Measurements from ENCODE around the gene PSME2. TPM values are rescaled to one million over a fixed set of nuclear protein-coding genes. Genes with fewer than 3 reads are reported as not detected.
A peak's percentile ranks its signal among the peaks of the same experiment; 100 is the strongest.

The PSME2 gene
- total and polyA plus RNA-seq, 2 of the 13 experiments (the other 11 are each of a cell fraction or from before 2014, with no cell fraction given) = 332 to 716 TPM

DNA sequence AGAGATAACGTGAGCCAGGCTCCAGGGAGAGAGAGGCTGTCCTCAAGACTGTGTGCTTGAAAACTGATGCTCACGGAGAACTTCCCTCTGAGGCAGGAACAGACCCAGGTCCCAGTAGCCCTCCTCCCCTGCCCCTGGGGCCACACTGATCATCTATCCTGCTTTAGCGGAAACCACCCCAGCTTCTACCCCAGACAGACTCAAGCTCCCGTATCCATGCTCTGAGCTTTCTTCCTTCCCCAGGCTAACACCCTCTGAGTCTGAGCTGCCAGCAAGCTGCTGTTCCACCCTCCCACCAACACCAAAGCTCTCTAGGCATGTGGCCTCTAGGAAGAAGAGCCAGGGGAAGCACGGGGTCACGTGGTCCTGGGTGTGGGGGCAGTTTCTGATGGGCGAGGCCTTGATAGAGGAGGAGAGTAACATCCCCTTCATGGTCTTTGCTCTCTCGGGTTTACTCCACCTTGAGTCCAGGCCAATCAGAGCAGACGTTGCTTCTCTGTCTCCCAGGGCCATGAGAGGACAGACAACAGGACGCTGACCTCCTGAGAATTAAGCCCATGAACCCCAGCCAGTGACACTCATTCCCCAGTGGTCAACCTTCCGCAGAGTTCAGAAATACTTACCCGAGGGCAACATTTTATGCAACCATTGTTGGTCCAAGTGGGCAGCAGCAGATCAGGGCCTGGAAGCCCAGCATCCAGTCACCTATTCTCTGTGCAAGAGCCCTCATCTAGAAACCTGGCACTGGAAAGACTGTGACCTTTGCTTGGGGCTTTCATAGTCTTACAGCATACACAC is 50.9 kb downstream of the PSME2 start (continued):
- TF ChIP-seq ZFP82 (CRISPR knock-in tag; IDR thresholded peaks at IDR 0.05; ENCODE audit: borderline replicate concordance) (no peak), ZNF83 (CRISPR knock-in tag; IDR thresholded peaks at IDR 0.05; ENCODE audit: borderline replicate concordance) (peak; percentile 87; the same call in 1 of the 2 replicates), FOXA3 (CRISPR knock-in tag; IDR thresholded peaks at IDR 0.05) (peak; percentile 90), MYC (CRISPR knock-in tag; IDR thresholded peaks at IDR 0.05; ENCODE audit: borderline replicate concordance) (peak; percentile 100), WIZ (CRISPR knock-in tag; IDR thresholded peaks at IDR 0.05) (peak; percentile 80), SAFB2 (CRISPR knock-in tag; IDR thresholded peaks at IDR 0.05; ENCODE audit: borderline replicate concordance, low read depth) (peak; percentile 99; the same call in 1 of the 2 replicates), ZBTB42 (CRISPR knock-in tag; IDR thresholded peaks at IDR 0.05) (peak; percentile 74; the same call in 1 of the 2 replicates), ZNF383 (CRISPR knock-in tag; IDR thresholded peaks at IDR 0.05; ENCODE audit: borderline replicate concordance) (peak; percentile 100), RBM22 (optimal IDR thresholded peaks at IDR 0.05; ENCODE audit: low read length) (peak; percentile 98), ZSCAN22 (CRISPR knock-in tag; IDR thresholded peaks at IDR 0.05) (peak; percentile 57; the same call in 1 of the 2 replicates), ETV6 (CRISPR knock-in tag; conservative IDR thresholded peaks at IDR 0.05) (peak; percentile 94), IKZF4 (CRISPR knock-in tag; IDR thresholded peaks at IDR 0.05; ENCODE audit: borderline replicate concordance, low read depth, not compliant biosample characterization) (peak; percentile 94), THAP11 (CRISPR knock-in tag; IDR thresholded peaks at IDR 0.05) (peak; percentile 92), SUZ12 (IDR thresholded peaks at IDR 0.05; ENCODE audit: low read depth, low read length) (no peak), SMAD1 (CRISPR knock-in tag; IDR thresholded peaks at IDR 0.05; ENCODE audit: borderline replicate concordance, low read depth) (peak; percentile 98; the same call in 1 of the 2 replicates), ZNF564 (CRISPR knock-in tag; IDR thresholded peaks at IDR 0.05) (no peak), ZNF180 (CRISPR knock-in tag; IDR thresholded peaks at IDR 0.05; ENCODE audit: borderline replicate concordance, low read depth) (no peak), ZNF263 (CRISPR knock-in tag; IDR thresholded peaks at IDR 0.05) (peak; percentile 74), ZMYM3 (CRISPR knock-in tag; IDR thresholded peaks at IDR 0.05) (peak; percentile 92), REL (CRISPR knock-in tag; conservative IDR thresholded peaks at IDR 0.05) (no peak), ZNF274 (CRISPR knock-in tag; IDR thresholded peaks at IDR 0.05) (peak; percentile 99), SCMH1 (CRISPR knock-in tag; IDR thresholded peaks at IDR 0.05; ENCODE audit: borderline replicate concordance) (no peak), SOX13 (IDR thresholded peaks at IDR 0.05) (peak; percentile 74), SOX13 (CRISPR knock-in tag; conservative IDR thresholded peaks at IDR 0.05 in 1 of 2, IDR thresholded peaks at IDR 0.05 in 1 of 2) (peak; percentile 82 to 96)
- TF ChIP-seq, protein P1, sequence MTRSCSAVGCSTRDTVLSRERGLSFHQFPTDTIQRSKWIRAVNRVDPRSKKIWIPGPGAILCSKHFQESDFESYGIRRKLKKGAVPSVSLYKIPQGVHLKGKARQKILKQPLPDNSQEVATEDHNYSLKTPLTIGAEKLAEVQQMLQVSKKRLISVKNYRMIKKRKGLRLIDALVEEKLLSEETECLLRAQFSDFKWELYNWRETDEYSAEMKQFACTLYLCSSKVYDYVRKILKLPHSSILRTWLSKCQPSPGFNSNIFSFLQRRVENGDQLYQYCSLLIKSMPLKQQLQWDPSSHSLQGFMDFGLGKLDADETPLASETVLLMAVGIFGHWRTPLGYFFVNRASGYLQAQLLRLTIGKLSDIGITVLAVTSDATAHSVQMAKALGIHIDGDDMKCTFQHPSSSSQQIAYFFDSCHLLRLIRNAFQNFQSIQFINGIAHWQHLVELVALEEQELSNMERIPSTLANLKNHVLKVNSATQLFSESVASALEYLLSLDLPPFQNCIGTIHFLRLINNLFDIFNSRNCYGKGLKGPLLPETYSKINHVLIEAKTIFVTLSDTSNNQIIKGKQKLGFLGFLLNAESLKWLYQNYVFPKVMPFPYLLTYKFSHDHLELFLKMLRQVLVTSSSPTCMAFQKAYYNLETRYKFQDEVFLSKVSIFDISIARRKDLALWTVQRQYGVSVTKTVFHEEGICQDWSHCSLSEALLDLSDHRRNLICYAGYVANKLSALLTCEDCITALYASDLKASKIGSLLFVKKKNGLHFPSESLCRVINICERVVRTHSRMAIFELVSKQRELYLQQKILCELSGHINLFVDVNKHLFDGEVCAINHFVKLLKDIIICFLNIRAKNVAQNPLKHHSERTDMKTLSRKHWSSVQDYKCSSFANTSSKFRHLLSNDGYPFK (CRISPR knock-in tag; IDR thresholded peaks at IDR 0.05; ENCODE audit: borderline replicate concordance) = peak; percentile 93
- TF ChIP-seq, protein P2, sequence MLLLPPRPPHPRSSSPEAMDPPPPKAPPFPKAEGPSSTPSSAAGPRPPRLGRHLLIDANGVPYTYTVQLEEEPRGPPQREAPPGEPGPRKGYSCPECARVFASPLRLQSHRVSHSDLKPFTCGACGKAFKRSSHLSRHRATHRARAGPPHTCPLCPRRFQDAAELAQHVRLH (CRISPR knock-in tag; IDR thresholded peaks at IDR 0.05; ENCODE audit: borderline replicate concordance, low read depth) = peak; percentile 100; the same call in 1 of the 2 replicates
